HepG2 (cell line): Measurements from ENCODE around the gene DMKN. TPM values are rescaled to one million over a fixed set of nuclear protein-coding genes. Genes with fewer than 3 reads are reported as not detected.

Experiments used
- AHDC1 ChIP-seq: sonication (generic); formaldehyde crosslinking; IDR thresholded peaks from 2 replicates; pipeline ENCODE4 v1.5.1; 2020; ENCODE audit warnings: mild to moderate bottlenecking, missing genetic modification reagents, borderline replicate concordance
- ATF7 ChIP-seq, 2 experiments: fragments of 450-650 bp in 1 of 2; sonication (generic) in 1 of 2; formaldehyde crosslinking in 1 of 2; IDR thresholded peaks; 2 replicates each; pipeline versions ENCODE4 v1.4.0 to v1.6.1; 2016 to 2020; ENCODE audit warnings: antibody characterized with exemption in 1 of 2, mild to moderate bottlenecking in 1 of 2, missing genetic modification reagents in 1 of 2
- HMGXB4 ChIP-seq, 2 experiments: sonication (generic) in 1 of 2; formaldehyde crosslinking in 1 of 2; IDR thresholded peaks; 2 replicates each; pipeline versions ENCODE4 v1.4.0 to v1.6.1; 2018 to 2020; ENCODE audit warnings: missing genetic modification reagents in 2 of 2, borderline replicate concordance in 1 of 2, low read depth in 1 of 2, mild to moderate bottlenecking in 1 of 2, missing biosample characterization in 1 of 2
- IRF2 ChIP-seq: IDR thresholded peaks from 2 replicates; pipeline ENCODE4 v1.6.1; 2018; ENCODE audit warnings: missing genetic modification reagents, missing compliant biosample characterization
- NR2F2 ChIP-seq: IDR thresholded peaks from 2 replicates; pipeline ENCODE4 v1.6.1; 2012; ENCODE audit warnings: low read depth, inconsistent platforms, borderline replicate concordance
- SOX5 ChIP-seq: IDR thresholded peaks from 2 replicates; pipeline ENCODE4 v1.6.1; 2016; ENCODE audit warnings: borderline replicate concordance
- TAF1 ChIP-seq: sonication (generic); formaldehyde crosslinking; IDR thresholded peaks from 2 replicates; pipeline ENCODE4 v1.4.0; 2020; ENCODE audit warnings: missing genetic modification reagents
- USF2 ChIP-seq, 2 experiments: sonication (generic) in 1 of 2; formaldehyde crosslinking in 1 of 2; IDR thresholded peaks; 2 replicates each; pipeline versions ENCODE4 v1.5.1 to v1.6.1; 2011 to 2020; ENCODE audit warnings: borderline replicate concordance in 1 of 2, low read depth in 1 of 2, low read length in 1 of 2, mild to moderate bottlenecking in 1 of 2, missing genetic modification reagents in 1 of 2, moderate library complexity in 1 of 2
- ZFP36 ChIP-seq: fragments of 150-350 bp; IDR thresholded peaks from 2 replicates; pipeline ENCODE4 v1.6.1; 2018; ENCODE audit warnings: borderline replicate concordance, low read length, low read depth; ENCODE audit not compliant: partially characterized antibody
- ZNF761 ChIP-seq: sonication (generic); formaldehyde crosslinking; conservative IDR thresholded peaks from 2 replicates; pipeline ENCODE4 v1.4.0; 2020; ENCODE audit warnings: mild to moderate bottlenecking, missing genetic modification reagents
- ZNF883 ChIP-seq: sonication (generic); formaldehyde crosslinking; IDR thresholded peaks from 2 replicates; pipeline ENCODE4 v1.5.1; 2020; ENCODE audit warnings: mild to moderate bottlenecking, missing genetic modification reagents; ENCODE audit errors: not compliant biosample characterization
- polyA plus RNA-seq, 8 experiments: library from polyadenylated mRNA; depleted of rRNA in 3 of 8; stranded (reverse) in 7 of 8; unstranded in 1 of 8; fragments of >200 nt; fragmentation: Illumina TruSeq in 4 of 8; extraction: Trizol in 4 of 8; gene quantifications; 2 replicates each; pipeline versions ENCODE4 v1.2.1 to v1.2.3, GENCODE V29; 2011 to 2016; ENCODE audit warnings: low read depth in 4 of 8, missing spikeins in 1 of 8, mixed read lengths in 1 of 8; ENCODE audit not compliant: insufficient read depth in 1 of 8
- total RNA-seq, 5 experiments: library from RNA; depleted of rRNA; stranded (reverse); fragments of >200 nt; fragmentation: Illumina TruSeq; extraction: Trizol; gene quantifications; 2 replicates each; pipeline ENCODE4 v1.2.3, GENCODE V29; 2016; ENCODE audit warnings: low read depth in 1 of 5

DMKN gene
- total and polyA plus RNA-seq, 2 of the 13 experiments (the other 11 are each of a cell fraction or from before 2014, with no cell fraction given), result 50.8 to 57.1 TPM

GRCh38 chr19:35458731-35459391, 54.6 kb downstream of the DMKN start (continued):
- TF ChIP-seq AHDC1 (CRISPR knock-in tag), result no peak; the same call in 1 of the 2 replicates
- no peak for TF ChIP-seq ZFP36
- TF ChIP-seq IRF2 (CRISPR knock-in tag), result peak; percentile 69; the same call in 1 of the 2 replicates
- no peak for TF ChIP-seq USF2 (IDR thresholded peaks at IDR 0.05; ENCODE audit: low read depth, low read length)
- TF ChIP-seq USF2 (CRISPR knock-in tag; IDR thresholded peaks at IDR 0.05; ENCODE audit: borderline replicate concordance), result no peak
- TF ChIP-seq HMGXB4 (CRISPR knock-in tag; IDR thresholded peaks at IDR 0.05; ENCODE audit: borderline replicate concordance in 1 of 2, low read depth in 1 of 2), result peak in 1 of 2 experiments; percentile 43; a peak in 1 of 4 replicates
- TF ChIP-seq ZNF883 (CRISPR knock-in tag), result no peak
- no peak; the same call in 1 of the 2 replicates for TF ChIP-seq TAF1 (CRISPR knock-in tag)
- 0 out of 2 replicates have a peak, but pooled peaks have one; percentile 59 for TF ChIP-seq NR2F2
- no peak for TF ChIP-seq ATF7 (IDR thresholded peaks at IDR 0.05)
- 0 out of 2 replicates have a peak, but pooled peaks have one; percentile 36 for TF ChIP-seq ATF7 (CRISPR knock-in tag; IDR thresholded peaks at IDR 0.05)
- TF ChIP-seq SOX5, result peak; percentile 76; the same call in 1 of the 2 replicates
- peak; percentile 75; the same call in 1 of the 2 replicates for TF ChIP-seq ZNF761 (CRISPR knock-in tag)
